22Rv1 (cell line): Measurements from ENCODE around the gene BTBD7.

ENCODE experiments used
- ZFX ChIP-seq: fragments of 450-650 bp; IDR thresholded peaks from 2 replicates; pipeline ENCODE4 v1.6.1; 2017; ENCODE audit warnings: antibody characterized with exemption, borderline replicate concordance
- TF ChIP-seq, protein P1 (sequence below): fragments of 450-650 bp; IDR thresholded peaks from 2 replicates; pipeline ENCODE4 v1.5.1; 2017; ENCODE audit warnings: mild to moderate bottlenecking

DNA sequence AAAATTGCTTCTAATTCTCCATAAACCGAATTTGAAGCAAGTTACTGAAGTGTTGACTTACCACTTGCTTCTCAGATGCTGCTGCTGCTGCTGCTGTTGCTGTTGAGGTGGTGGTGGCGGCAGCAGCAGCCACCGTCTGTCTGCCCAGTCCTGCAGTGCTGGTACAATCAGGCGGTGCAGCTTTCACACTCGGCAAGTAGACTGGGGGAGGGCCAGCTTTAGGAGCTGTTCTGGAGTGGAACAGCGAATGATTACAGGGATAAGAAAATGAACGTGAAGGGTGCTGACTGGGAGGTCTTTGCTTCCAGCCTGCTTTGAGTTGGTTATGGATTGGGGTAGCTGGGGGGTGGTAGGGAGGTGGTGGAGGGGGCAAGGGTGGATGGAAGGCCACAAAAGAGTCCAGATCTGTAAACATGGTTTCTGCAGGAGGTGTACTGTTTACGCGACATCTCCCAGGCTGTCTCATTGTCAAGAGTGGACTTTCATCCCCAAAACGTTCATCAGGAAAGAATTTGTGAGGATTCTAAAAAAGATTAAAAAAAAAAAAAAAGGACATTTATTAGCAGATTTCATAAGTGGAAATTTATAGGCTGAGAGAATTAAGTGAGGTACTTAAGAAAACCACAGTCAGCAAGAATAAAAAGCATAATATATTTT is 86.9 kb downstream of the BTBD7 start:
- TF ChIP-seq, protein P1, sequence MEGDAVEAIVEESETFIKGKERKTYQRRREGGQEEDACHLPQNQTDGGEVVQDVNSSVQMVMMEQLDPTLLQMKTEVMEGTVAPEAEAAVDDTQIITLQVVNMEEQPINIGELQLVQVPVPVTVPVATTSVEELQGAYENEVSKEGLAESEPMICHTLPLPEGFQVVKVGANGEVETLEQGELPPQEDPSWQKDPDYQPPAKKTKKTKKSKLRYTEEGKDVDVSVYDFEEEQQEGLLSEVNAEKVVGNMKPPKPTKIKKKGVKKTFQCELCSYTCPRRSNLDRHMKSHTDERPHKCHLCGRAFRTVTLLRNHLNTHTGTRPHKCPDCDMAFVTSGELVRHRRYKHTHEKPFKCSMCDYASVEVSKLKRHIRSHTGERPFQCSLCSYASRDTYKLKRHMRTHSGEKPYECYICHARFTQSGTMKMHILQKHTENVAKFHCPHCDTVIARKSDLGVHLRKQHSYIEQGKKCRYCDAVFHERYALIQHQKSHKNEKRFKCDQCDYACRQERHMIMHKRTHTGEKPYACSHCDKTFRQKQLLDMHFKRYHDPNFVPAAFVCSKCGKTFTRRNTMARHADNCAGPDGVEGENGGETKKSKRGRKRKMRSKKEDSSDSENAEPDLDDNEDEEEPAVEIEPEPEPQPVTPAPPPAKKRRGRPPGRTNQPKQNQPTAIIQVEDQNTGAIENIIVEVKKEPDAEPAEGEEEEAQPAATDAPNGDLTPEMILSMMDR: no peak
- no peak for TF ChIP-seq ZFX
